Forelimb muscle (tissue), 1 donor: ENCODE data around the gene ARHGAP18. TPM values are rescaled to one million over a fixed set of nuclear protein-coding genes. Genes with fewer than 3 reads are reported as not detected.
A peak's percentile ranks its signal among the peaks of the same experiment; 100 is the strongest.

Experiments
- DNase-seq: peaks from one replicate; pipeline ENCODE4 v3.0.0-alpha.2; 2013; ENCODE audit warnings: low read depth
- polyA plus RNA-seq: library from polyadenylated mRNA; unstranded; fragments of 120-200 nt; gene quantifications from one replicate; pipeline ENCODE4 v1.2.1, GENCODE V29; 2013; ENCODE audit not compliant: insufficient read length

The ARHGAP18 gene
- polyA plus RNA-seq, 1 donor: 14.1 TPM

DNA sequence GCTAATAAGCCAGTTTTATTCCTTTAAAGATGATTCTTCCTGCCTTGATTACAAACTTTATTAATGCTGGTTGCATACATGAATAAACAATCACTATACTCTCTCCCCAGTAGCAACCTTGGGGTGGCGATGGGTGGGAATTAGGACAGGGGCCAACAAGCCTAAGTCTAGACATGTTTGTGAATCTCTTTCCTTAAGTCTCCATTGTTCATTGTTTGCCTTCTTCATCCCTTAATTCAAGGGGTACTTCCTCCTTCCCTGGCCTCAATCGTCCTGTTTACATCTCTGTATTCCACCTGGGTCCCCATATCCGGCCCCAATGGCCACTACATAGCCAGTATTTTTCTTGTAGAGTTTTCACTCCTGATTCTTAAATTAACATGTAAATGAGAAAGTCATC is 66.0 kb downstream of the ARHGAP18 start:
- DNase-seq: no peak

DNA sequence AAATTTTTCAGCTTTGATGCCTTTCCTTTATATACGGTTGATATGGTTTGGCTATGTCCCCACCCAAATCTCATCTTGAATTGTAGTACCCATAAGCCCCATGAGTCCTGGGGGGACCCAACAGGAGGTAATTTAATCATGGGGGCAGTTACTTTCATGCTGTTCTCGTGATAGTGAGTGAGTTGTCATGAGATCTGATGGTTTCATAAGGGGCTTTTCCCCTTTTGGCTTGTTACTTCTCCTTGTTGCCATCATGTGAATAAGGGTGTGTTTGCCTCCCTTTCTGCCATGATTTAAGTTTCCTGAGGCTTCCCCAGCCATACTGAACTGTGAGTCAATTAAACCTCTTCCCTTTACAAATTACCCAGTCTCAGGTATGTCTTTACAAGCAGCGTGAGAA is 66.8 kb downstream of the ARHGAP18 start:
- no peak for DNase-seq

DNA sequence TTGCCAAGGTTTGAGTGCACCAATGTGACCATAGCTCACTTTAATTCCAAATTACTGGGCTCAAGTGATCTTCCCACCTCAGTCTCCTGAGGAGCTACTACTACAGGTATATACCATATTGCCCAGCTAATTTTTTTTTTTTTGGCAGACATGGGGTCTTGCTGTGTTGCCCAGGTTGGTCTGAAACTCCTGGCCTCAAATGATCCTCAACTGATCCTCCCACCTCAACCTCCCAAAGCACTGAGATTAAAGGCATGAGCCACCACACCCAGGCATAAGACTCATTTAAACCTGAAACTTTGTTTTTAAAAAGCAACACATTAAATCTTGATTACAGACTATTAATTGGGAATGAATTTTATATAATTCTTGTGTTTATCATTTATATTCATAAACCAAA is 67.7 kb downstream of the ARHGAP18 start:
- no peak for DNase-seq

DNA sequence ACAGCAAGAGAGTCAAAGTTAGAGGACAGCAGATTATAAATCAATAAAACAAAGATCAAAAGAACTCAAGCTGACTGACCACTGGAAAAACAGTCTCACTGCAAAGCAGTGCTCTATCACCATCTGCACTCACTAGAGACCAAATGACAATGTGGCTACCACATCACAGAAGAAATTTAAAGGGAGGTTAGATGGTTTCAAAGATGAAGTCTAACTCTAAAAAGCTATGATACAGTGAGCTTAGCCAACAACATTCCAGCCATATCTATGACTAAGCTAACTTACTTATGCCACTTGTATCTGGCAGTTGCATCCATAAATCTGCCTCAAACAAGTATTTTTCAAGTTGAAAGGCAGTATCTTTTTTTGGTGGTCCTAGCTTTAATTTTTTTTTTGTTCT is 68.6 kb downstream of the ARHGAP18 start:
- no peak for DNase-seq

DNA sequence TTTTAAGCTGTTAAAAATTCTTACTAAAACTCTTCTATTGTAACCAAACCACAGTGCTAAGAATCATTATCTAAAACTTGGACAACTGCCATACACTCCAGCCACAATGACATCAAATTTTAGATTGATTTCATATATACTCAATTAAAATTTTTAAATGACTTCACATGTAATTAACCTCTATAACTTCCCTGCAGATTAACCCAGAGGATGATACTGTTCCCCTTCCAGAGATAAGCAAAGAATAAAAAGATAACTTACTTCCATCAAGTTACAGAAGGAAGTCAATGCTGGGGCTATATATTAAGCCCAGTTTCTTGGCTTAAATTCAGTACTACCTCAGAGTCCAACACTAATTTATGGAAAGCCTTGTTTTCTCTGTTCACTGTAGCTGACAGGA is 71.3 kb downstream of the ARHGAP18 start:
- no peak for DNase-seq

DNA sequence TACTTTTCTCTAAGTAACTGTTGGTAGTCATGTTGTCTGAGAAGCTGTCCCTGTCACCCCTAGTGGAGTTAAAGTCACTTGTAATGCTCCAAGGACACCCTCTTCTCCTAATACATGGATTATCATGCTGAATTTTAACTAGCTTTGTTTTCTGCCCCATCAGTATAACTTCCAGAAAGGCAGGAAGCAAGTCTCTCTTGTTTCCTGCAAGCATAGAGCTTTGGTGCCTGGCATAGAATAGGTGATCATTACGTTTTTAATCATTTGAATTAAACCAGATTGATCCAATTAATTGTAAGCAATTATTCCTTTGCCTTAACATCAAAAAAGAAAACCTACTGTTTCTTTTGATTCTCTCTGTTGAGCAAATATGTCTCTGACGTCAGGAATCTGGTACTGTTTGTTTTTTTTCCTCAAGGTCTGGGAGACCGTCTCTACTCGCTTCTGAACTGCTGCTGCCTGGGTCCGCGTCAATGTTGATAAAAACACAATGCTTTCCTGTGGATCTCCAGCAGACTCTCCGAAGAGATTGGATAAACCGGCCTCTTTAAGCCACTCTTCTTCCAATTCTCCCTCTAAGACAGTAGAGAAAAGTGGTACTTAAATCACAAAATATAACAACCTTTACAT is 71.8 kb downstream of the ARHGAP18 start:
- no peak for DNase-seq

DNA sequence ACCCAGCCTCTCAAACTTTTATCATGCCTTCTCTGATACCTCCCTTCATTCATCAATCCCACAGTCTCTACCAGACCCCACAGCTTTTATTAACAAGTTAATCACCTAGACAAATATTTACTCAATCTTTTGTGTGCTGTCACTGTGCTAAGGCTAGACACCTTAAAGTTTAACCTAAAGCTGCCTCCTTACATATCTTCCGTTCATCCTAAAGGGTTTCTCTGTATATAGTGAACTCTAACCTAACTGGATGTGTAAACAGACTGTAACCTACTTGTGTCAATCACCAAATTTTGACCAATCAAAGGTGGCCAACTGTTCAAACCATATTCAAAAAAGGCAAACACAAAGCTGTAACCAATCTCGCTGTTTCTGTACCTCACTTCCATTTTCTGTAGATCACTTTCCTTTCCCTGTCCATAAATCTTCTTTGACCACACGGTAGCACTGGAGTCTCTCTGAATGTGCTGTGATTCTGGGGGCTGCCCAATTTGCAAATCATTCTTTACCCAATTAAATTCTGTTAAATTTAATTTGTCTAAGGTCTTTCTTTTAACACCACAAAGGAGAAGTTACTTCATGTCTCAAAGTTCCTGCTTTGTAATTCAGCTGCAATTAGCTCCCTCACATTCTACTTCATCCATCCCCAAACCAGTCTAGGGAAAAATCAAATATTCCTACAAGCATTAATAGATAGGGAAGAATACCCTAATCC is 72.5 kb downstream of the ARHGAP18 start:
- no peak for DNase-seq

DNA sequence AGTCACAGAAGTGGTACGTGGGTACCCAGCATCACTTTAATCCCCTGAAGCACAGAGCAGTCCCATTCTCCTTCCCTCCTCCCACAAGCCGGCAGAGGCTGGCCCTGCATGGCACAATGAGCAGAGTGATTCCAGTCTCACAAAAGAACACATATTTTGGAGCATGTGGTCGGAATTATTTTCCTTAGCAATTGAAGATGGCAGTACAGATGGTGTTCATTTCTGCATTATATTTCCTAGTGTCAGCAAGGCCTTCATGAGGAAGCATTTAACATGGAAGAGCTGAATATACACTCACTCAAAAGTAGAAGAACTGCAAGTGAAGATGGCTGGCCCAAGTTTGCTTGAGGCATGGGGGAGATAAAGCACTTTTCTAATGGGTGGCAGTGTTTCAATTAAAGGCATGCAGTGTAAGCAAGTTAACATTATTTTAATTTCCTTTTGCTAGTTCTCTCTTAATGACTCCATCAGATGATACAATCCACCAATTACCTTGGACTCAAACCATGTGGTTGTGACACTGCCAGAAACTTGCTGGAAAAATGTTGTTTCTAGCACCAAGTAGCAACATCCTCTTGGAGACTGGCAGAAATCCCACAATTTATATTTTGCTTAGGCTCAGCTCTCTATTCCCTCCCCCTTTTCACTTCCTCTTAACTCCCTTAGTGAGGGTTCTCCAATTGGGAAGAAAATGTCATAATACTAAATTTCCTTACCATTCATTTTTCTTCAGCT is 74.4 kb downstream of the ARHGAP18 start:
- DNase-seq: peak; percentile 87

DNA sequence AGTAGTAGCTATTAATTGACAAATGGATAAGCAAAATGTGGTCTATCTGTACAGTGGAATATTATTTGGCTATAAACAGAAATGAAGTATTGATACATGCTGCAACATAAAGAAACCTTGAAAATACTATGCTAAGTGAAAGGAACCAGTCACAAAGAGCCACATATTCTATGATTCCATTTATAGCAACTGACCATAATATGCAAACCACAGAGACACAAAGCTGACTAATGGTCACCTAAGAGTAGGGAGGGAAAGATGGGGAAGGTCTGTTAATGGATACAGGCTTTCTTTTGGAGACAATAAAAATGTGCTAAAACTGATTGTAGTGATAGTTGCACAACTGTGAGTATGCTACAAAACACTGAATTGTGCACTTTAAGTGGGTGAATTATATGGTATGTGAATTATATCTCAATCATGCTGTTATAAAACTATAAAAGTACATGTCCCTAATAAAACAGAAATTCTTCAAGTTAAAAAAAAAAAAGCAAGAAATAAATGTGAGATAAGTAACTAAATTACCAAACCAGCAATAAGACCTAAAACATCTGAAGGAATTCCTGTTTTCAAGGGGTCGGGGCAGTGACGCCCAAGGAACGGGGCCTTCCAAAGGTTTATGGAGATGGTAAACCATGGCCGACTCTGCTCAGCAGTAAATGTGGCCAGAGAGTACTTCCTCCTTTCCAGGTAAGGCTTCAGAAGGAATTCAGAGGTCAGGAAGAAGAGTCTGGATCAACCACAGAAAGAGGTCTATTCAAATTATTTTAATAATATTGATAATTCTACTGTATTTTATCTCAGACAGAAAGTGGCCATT is 75.4 kb downstream of the ARHGAP18 start:
- DNase-seq: no peak

DNA sequence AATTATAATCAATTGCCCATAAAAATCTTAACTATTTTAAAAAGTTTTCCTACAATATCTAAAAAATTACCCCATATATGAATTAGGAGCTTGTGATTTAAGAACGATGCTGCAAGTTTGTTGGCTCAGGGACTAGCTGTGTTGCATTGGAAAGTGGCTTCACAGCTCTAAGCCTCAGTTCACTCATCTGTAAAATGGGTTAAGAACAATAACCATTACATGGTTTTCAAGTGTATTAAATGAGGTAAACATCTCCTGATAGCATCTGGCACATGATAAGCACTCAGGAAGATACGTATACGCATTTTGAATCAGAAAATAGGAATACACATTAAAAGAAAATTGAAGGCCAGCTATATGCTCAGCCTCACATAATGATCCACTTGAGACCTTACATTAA is 76.4 kb downstream of the ARHGAP18 start:
- no peak for DNase-seq

DNA sequence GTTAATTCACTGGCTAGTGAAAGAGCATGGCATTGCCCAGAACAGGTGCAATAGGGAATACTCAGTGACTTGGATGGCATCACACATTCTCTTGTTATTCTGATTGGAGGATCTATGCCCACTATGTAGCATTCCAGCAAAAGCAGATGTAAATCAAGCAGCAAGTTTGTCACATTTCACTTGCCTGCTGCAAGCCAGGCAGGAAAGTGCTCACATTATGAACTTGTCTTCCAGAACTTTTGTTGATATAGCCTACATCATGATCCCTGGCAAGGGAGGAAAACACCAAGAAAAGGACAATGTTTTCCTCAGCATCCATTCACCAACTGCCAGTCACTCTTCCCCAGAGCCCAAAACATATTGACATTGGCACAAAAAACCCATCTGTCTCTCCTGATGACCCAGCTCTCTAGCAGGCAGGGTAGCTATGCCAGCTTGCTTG is 77.8 kb downstream of the ARHGAP18 start:
- no peak for DNase-seq

DNA sequence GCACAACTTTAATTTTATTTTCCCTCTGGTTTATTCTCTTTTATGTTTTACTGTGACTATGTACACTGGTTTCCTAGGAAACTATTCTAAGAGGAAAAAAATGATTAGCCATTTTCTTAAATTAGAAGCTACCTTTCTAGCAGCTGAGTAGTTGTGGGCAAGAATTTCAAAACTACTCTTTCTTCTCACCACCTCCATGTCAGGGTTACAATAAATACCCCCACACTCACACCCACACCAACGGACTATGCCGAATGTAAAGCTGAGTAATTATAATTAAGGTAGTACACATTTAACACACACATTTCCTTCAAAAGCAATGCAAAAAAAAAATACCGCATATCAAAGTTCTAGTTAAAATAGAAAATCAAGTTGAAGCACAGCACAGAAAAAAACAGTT is 78.9 kb downstream of the ARHGAP18 start:
- no peak for DNase-seq

DNA sequence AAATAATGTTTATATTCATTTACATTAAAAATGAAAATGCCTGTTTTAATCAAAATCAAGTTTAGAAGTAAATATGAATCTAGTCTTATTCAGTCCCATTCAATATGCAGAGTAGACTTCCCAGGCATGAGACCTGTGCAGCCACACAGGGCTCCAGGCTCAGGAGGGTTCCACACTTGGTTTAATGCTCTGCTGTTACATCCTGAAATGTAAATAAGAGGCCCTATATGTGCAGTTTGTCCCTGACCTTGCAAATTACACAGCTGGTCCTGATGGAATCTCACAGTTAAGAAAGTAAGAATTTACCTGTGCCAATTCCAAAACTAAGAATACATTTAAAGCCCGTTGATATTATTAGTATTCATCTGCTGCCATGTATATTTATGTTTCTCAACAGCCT is 79.4 kb downstream of the ARHGAP18 start:
- no peak for DNase-seq

DNA sequence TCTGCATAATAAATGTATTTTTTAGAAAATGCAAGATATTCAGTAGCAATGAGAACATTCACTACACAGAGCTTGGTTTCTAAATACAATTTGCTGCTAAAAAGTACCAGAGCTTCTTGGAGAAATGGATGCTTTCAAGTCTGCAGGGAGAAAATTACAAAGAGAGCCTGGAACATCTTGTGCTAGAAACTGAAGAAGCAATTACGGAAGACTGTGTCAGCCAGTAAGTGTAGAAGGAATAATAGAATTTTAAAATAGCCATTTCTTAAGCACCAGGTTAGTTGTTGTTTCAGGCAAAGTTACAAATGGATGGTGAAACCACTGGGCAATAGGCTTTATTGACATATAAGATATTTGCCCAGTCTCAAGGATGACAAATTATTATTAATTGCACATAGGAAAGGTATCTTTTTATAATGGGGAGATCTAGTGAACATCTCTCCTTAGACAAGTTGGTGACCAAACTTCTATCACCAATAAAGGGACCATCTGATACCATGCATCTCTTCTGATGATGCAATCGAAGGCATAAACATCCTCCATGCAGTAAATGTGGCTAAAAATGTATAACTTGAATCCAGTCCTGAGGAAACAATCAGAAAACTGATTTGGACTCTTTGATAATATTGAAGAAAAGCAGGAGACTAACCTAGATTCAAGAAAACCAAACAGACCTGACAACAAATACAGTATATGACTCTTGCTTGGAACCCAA is 81.7 kb downstream of the ARHGAP18 start:
- no peak for DNase-seq

DNA sequence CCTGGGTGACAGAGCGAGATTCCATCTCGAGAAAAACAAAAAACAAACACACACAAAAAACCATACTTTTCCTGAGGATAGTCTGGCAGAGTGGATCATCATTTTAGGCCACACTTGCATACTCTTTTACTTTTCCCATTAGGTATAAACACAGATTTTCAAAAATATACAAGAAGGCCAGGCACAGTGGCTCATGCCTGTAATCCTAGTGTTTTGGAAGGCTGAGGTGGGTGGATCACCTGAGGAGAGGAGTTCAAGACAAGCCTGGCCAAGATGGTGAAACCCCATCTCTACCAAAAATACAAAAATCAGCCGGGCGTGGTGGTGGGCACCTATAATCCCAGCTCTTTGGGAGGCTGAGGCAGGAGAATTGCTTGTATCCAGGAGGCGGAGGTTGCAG is 85.5 kb downstream of the ARHGAP18 start:
- DNase-seq: no peak

DNA sequence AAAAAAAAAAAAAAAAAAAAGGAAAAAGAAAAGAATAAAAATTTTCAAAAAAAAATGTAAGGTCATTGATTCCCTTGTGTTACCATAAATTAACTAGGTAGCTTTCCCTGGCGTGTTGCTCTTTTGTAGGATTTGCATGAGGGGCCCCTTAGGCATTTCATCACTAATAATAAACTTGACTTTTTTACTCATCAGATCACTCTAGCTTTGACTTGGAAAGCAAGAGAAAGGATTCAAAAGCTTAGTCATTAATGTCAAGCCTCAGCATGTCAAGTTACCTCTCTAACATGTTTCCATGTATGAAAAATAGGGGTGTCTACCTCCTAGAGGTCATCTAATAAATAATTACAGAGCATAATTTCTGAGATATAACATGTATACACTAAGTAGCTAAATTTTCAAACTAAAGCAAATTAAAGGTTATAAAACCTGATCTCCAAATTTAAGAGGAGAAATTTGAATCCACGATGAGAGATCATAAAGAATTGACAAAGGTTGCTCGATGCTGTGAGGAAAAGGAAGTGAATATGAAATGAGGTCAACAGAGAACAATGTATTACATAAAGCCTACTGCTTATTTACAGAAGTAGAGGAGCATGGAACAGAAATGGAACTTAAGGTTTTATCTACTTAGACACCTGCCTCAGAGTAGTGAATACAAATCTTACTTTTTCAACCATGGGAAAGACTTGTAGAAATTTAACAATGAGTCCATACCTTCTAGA is 86.8 kb downstream of the ARHGAP18 start:
- DNase-seq: no peak

DNA sequence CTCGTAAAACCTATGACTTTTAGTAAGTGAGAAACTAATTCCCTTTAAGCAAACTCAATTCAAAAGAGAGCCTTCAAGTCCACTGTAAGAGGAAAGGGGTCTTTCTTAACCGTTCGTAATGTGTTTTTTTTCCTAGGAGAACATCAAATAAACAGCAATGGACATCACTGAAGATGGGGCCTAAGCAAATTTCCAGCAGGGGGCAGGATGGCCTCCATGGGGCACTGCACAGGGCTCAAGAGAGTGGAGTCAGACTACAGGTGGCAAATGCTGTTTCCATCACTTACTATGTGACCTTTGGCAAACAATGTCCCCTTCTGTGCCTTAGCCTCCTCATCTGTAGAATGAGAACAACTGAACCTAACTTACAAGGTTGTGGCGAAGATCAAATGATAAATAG is 88.7 kb downstream of the ARHGAP18 start:
- no peak for DNase-seq

DNA sequence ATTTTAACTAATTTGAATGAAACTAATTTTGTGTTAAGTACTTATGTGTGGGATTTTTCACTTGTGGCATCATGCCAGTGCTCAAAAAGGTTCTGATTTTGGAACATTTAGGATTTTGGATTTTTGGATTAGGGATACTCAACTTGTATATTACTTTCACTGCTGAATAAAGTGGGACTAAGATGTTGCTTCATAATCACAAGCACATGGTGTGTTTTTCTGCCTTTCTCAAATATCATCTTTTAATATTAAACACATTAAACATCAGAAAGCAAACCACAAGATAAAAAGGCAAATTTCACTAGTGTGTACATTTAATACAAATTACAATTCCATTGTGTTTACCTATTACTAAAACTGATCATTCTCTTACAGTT is 89.8 kb downstream of the ARHGAP18 start:
- no peak for DNase-seq

DNA sequence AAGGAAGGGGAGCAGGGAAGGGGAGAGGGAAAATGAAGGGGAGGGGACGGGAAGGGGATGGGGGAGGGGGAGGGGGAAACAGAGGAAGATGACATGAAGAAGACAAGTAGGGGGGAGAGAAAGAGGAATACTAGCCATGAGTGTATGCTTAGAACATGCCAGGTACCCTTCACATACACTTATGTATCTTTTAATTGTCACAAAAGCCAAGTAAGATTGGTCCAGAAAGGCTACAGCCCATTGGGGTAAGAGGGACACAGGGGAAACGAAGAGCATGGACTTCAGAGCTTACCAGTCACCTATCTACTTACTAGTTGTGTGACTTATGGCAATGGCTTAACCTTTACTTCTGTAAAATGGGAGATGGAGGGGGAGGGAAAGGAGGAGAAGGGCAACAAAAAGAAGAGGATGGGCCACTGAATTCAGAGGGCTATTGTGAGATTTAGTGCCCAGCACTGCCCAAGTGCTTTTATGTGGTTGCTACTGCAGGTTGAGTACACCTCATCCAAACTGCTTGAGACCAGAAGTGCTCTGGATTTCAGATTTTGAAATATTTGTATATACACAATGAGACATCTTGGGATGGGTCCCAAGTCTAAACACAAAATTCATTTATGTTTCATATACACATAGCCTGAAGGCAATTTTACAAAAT is 90.3 kb downstream of the ARHGAP18 start:
- no peak for DNase-seq

DNA sequence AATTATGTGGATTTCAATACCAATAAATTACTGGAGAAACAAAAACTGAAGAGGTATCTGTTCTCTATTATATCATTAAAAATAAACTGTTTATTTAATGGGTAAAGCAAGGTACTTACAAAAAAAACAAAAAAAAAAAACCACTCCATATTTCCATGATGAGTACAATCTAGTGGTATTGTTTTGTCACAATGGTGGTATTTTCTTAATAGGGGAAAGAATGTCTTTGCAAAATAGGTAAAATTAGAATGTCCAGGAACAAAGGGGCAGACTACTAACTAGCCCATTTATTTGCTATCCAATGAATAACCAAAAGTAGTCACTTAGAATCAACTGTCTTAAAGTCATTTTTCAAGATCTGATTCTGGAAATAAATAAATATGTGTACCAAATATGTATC is 92.0 kb downstream of the ARHGAP18 start:
- no peak for DNase-seq
